Right lobe of liver (tissue), 4 donors: Measurements from ENCODE around the gene SRSF8.
"Not testable (repeated sequence)": the region's sequence is repeated elsewhere in the genome, so short reads cannot be mapped to it uniquely, and the experiment has no call there.

Experiments used
- POLR2A ChIP-seq: fragments of 450-650 bp; IDR thresholded peaks from one replicate; pipeline ENCODE4 v1.6.1; 2017; ENCODE audit warnings: antibody characterized with exemption, mild to moderate bottlenecking
- TF ChIP-seq, protein P1 (sequence below), 4 donors: fragments of 200-600 bp in 3 of 4; fragments of 450-650 bp in 1 of 4; IDR thresholded peaks; one replicate each; pipeline versions ENCODE4 v1.5.1 to v1.8.0; 2016 to 2022; ENCODE audit warnings: antibody characterized with exemption in 4 of 4, mild to moderate bottlenecking in 2 of 4
- donor health status: DM: no; HTN: no; CAD: no.
- donor health status: DM: no; HTN: no; CAD: no.
- donor health status: DM: no; HTN: yes; CAD: no.

DNA sequence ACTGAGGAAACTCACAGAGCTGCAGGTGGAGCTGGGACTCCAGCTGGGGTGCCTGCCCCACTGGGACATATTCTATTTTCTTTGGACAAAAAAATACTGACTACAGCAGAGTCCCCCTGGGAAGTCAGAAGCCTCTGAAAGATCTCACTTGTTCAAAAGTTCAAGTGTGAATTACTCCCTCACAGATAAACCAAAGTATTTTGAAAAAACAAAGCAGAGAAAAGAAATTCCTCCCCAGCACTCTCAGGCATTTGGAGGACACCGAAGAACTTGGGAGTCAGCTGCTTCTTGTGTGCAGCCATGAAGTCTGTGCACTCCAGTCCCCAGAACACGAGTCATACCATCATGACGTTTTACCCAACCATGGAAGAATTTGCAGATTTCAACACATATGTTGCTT, 17.6 kb upstream of the SRSF8 start, which contains the start of gene KDM4F:
- TF ChIP-seq, protein P1, sequence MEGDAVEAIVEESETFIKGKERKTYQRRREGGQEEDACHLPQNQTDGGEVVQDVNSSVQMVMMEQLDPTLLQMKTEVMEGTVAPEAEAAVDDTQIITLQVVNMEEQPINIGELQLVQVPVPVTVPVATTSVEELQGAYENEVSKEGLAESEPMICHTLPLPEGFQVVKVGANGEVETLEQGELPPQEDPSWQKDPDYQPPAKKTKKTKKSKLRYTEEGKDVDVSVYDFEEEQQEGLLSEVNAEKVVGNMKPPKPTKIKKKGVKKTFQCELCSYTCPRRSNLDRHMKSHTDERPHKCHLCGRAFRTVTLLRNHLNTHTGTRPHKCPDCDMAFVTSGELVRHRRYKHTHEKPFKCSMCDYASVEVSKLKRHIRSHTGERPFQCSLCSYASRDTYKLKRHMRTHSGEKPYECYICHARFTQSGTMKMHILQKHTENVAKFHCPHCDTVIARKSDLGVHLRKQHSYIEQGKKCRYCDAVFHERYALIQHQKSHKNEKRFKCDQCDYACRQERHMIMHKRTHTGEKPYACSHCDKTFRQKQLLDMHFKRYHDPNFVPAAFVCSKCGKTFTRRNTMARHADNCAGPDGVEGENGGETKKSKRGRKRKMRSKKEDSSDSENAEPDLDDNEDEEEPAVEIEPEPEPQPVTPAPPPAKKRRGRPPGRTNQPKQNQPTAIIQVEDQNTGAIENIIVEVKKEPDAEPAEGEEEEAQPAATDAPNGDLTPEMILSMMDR (IDR thresholded peaks at IDR 0.05) = not testable (repeated sequence)
- TF ChIP-seq POLR2A = not testable (repeated sequence)
